Colonic mucosa (tissue), 4 donors: Measurements from ENCODE around the gene SLC16A1. TPM values are rescaled to one million over a fixed set of nuclear protein-coding genes. Genes with fewer than 3 reads are reported as not detected.
A peak's percentile ranks its signal among the peaks of the same experiment; 100 is the strongest.

ENCODE experiments used
- DNase-seq: peaks from one replicate; pipeline ENCODE4 v3.0.0-alpha.2; 2020
- H3K27ac ChIP-seq: fragments of 200-600 bp; one replicate; pipeline ENCODE4 v1.8.0; 2021
- H3K27me3 ChIP-seq: fragments of 200-600 bp; one replicate; pipeline ENCODE4 v1.8.0; 2021
- H3K36me3 ChIP-seq: fragments of 200-600 bp; one replicate; pipeline ENCODE4 v1.8.0; 2021
- H3K4me1 ChIP-seq: fragments of 200-600 bp; one replicate; pipeline ENCODE4 v1.8.0; 2021; ENCODE audit warnings: mild to moderate bottlenecking
- H3K4me3 ChIP-seq: fragments of 200-600 bp; one replicate; pipeline ENCODE4 v1.8.0; 2021
- H3K9ac ChIP-seq, 2 donors: one replicate each; pipeline ENCODE4 v1.7.0; 2013; ENCODE audit warnings: control low read depth in 2 of 2, low read depth in 2 of 2, low read length in 2 of 2
- H3K9me3 ChIP-seq: fragments of 200-600 bp; one replicate; pipeline ENCODE4 v1.8.0; 2021
- intact Hi-C: fragments of 100-400 bp; cut with DNase I; formaldehyde crosslinking; loops from one replicate; pipeline ENCODE4 v1.14.1; 2022
- total RNA-seq, 2 donors: library from RNA; stranded (reverse); fragmentation: NEBNext Ultra II Directional in 1 of 2; extraction: Animal tissue kit (Norgen Biotek cat#: 25700) in 1 of 2; gene quantifications; one replicate each; pipeline ENCODE4 v1.2.1, GENCODE V29; 2021
- TF ChIP-seq, protein P1 (sequence below): fragments of 200-600 bp; IDR thresholded peaks from one replicate; pipeline ENCODE4 v1.8.0; 2022; ENCODE audit warnings: antibody characterized with exemption, mild to moderate bottlenecking
- donor health status: healthy.
- donor health status: DM: no; HTN: no; CAD: no.
- donor health status: DM: no; HTN: no; CAD: no.

The SLC16A1 gene
- total RNA-seq, 2 donors from 2014 or later = 71.8 to 92.4 TPM

- H3K4me1 ChIP-seq = peaks cover 5% of the 10 kb centered on the region
- TF ChIP-seq, protein P1, sequence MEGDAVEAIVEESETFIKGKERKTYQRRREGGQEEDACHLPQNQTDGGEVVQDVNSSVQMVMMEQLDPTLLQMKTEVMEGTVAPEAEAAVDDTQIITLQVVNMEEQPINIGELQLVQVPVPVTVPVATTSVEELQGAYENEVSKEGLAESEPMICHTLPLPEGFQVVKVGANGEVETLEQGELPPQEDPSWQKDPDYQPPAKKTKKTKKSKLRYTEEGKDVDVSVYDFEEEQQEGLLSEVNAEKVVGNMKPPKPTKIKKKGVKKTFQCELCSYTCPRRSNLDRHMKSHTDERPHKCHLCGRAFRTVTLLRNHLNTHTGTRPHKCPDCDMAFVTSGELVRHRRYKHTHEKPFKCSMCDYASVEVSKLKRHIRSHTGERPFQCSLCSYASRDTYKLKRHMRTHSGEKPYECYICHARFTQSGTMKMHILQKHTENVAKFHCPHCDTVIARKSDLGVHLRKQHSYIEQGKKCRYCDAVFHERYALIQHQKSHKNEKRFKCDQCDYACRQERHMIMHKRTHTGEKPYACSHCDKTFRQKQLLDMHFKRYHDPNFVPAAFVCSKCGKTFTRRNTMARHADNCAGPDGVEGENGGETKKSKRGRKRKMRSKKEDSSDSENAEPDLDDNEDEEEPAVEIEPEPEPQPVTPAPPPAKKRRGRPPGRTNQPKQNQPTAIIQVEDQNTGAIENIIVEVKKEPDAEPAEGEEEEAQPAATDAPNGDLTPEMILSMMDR = no peak
- no peaks in the 10 kb centered on the region for H3K36me3 ChIP-seq
- no peak overlapping the region for H3K9ac ChIP-seq
- intact Hi-C loops = no loop called here
- H3K9me3 ChIP-seq = no peaks in the 10 kb centered on the region
- no peak for DNase-seq
- H3K27me3 ChIP-seq = no peaks in the 10 kb centered on the region
- no peak overlapping the region for H3K4me3 ChIP-seq
- H3K27ac ChIP-seq = peak overlapping the region; percentile 50
Observed at GRCh38 chr1:112869895-112870294, 86.1 kb downstream of the SLC16A1 start.

DNA sequence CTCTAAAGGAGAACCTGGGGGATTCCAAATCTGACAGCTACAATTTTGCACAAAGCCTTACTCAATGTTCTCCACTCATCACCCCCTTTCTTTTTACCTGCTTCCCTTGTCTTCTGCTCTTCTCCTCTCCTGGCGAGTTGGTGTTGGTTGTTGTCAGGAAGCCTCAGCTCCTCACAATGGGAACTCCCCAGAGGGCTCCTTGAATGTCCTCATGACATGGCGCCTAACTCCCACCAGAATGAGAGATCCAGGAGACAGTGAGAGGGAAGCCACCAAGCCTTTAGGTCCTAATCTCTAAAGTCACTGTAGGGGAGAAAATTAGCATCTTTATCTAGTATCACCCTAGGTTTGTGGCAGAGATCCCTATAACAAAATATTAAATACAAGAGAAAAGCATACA is 87.8 kb downstream of the SLC16A1 start:
- no peak overlapping the region for H3K9ac ChIP-seq
- H3K4me3 ChIP-seq = no peak overlapping the region
- intact Hi-C loops = no loop called here
- H3K9me3 ChIP-seq = no peaks in the 10 kb centered on the region
- no peak for DNase-seq
- no peaks in the 10 kb centered on the region for H3K36me3 ChIP-seq
- no peaks in the 10 kb centered on the region for H3K27me3 ChIP-seq
- H3K4me1 ChIP-seq = peaks cover 5% of the 10 kb centered on the region
- TF ChIP-seq, protein P1 = no peak
- H3K27ac ChIP-seq = no peak overlapping the region

- Histone ChIP-seq H3K4me3 (no peak overlapping the region), H3K9ac (no peak overlapping the region), H3K36me3 (no peaks in the 10 kb centered on the region), H3K4me1 (peaks cover 5% of the 10 kb centered on the region), H3K27ac (no peak overlapping the region), H3K27me3 (no peaks in the 10 kb centered on the region), H3K9me3 (no peaks in the 10 kb centered on the region)
- intact Hi-C loops = no loop called here
- DNase-seq = no peak
- TF ChIP-seq, protein P1 = no peak
Observed at GRCh38 chr1:112866981-112867380, 89.0 kb downstream of the SLC16A1 start.

DNA sequence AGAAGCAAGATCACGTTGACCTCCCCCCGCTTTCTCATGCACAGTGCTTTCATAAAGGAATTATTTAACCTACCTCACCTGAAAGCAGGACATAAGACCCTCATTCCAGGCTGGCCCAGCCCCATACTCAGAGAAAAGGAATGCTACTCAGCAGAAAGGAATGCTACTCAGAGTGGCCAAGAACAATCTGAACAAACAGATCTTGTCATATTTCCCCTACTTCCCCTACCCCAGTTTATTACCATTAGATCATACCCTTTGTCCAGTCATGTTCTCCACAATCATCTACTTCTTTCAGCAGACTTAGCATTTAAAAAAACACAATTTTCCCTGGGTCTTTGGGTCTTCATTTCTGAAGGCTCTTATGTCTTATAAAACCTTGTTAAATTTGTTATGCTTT is 89.8 kb downstream of the SLC16A1 start:
- peaks cover 5% of the 10 kb centered on the region for H3K4me1 ChIP-seq
- H3K9ac ChIP-seq = no peak overlapping the region
- H3K4me3 ChIP-seq = no peak overlapping the region
- H3K9me3 ChIP-seq = no peaks in the 10 kb centered on the region
- H3K36me3 ChIP-seq = no peaks in the 10 kb centered on the region
- no peak for DNase-seq
- no peaks in the 10 kb centered on the region for H3K27me3 ChIP-seq
- no peak overlapping the region for H3K27ac ChIP-seq
- TF ChIP-seq, protein P1 = no peak
- intact Hi-C loops = no loop called here

DNA sequence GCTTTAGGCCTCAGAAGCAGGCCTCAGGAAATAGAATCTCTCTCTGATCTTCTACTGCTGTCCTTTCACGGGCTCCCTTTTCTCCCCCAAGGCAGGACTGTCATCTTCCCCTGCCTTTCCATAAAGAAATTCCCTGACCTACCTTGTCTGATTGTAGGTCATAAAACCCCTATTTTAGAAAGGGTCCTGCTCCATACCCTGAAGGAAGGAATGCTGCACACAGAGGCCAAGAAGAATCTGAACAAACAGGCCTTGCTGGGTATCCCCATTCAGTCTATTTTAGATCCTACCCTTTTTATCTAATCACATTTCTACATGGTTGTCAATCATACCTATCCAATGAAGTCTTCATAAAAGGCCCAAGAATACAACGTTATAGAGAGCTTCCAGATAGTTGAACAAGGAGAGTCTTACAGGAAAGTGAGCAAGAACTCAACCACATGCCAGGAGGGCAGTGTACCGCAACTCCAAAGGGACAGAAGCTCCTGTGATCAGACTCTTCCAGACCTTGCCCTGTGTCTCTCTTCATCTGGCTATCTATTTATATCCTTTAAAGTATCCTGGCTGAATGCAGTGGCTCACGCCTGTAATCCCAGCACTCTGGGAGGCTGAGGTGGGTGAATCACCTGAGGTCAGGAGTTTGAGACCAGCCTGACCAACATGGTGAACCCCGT is 93.1 kb downstream of the SLC16A1 start:
- H3K36me3 ChIP-seq = no peaks in the 10 kb centered on the region
- TF ChIP-seq, protein P1 = no peak

More for the DNA sequence above, 93.1 kb downstream of the SLC16A1 start:
- no peaks in the 10 kb centered on the region for H3K9me3 ChIP-seq
- DNase-seq = no peak
- no peak overlapping the region for H3K27ac ChIP-seq
- intact Hi-C loops = no loop called here
- H3K9ac ChIP-seq = no peak overlapping the region
- no peak overlapping the region for H3K4me3 ChIP-seq
- no peaks in the 10 kb centered on the region for H3K27me3 ChIP-seq
- no peaks in the 10 kb centered on the region for H3K4me1 ChIP-seq

Other genes with a start within 250 kb of the SLC16A1 start
- 100 to 1,000 TPM; 327 to 451 TPM for gene RHOC, start 249.1 kb downstream of the SLC16A1 start, total RNA-seq
- gene PPM1J, start 240.9 kb downstream of the SLC16A1 start, total RNA-seq = 1 to 10 TPM in 1 of 2 donors, under 1 TPM in 1; 0.80 to 1.0 TPM
- gene LRIG2, start 117.0 kb upstream of the SLC16A1 start, total RNA-seq = 10 to 100 TPM; 12.1 to 13.8 TPM